Measurements from ENCODE around the gene PSMF1.
"Not testable (repeated sequence)": the region's sequence is repeated elsewhere in the genome, so short reads cannot be mapped to it uniquely, and the experiment has no call there.

Gene PSMF1

DNA sequence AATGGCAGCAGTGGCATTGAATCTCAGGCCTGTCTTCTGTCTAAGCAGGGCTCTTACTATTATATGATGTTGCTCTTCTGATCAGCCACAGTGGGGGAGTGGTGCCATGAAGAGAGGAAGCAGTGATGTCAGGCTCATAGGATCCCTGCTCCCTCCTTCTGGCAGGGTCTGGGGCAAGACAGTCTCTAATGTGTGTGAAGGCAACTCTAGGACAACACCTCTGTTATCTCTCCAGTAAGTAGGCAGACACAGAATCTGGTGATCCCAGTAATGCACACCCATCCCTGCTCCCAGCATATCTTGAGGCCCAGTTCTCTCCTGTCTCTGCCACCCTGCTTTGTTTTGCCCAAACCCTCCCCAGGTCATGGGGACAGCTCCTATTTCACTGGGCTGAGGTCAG, 93.6 kb downstream of the PSMF1 start:
- DNase-seq (ENCODE audit: insufficient read length, low spot score) (no peak), FAIRE-seq (no peak)

- FAIRE-seq (peak; percentile 84), DNase-seq (ENCODE audit: insufficient read length, low spot score) (peak; percentile 37)
These were observed 94.4 kb downstream of the PSMF1 start for GRCh38 chr20:1212607-1213396.

DNA sequence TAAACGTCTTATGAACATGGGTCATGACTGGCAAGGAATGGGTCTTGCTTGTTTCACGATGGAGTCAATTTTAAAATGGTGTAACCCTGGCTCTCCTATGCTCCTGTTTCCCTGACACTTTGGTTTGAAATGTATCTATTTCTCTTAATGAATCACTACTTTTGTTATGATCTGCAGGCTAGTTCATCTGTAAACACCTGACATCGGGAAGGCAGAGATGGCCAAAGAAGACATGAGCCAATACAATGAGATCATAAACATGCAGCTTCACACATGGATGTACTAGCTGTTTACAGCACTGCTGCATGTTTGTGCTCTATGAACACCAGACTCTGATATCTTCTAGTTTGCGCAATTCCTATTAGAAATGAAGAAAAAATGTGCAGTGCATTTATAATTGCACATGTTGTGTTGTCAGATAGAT, 96.4 kb downstream of the PSMF1 start:
- no peak for FAIRE-seq
- no peak for DNase-seq (ENCODE audit: insufficient read length, low spot score)

- no peak for FAIRE-seq
These were observed 97.2 kb downstream of the PSMF1 start for GRCh38 chr20:1215386-1216170.

GRCh38 chr20:1216527-1217427, 98.4 kb downstream of the PSMF1 start:
- FAIRE-seq: not testable (repeated sequence)

More at GRCh38 chr20:1215386-1216170, 97.2 kb downstream of the PSMF1 start:
- DNase-seq (ENCODE audit: insufficient read length, low spot score): no peak

More at GRCh38 chr20:1216527-1217427, 98.4 kb downstream of the PSMF1 start:
- not testable (repeated sequence) for DNase-seq (ENCODE audit: insufficient read length, low spot score)
